Activated naive CD4-positive, alpha-beta T cell treated with anti-CD3 and anti-CD28 coated beads, Interleukin-2, amount 10 ng/mL, durations not matched to agents 7 days and 5 days (primary cell): ENCODE results near the gene SYVN1.
"Not testable (repeated sequence)": the region's sequence is repeated elsewhere in the genome, so short reads cannot be mapped to it uniquely, and the experiment has no call there.

Experiments used
- CTCF ChIA-PET: fragments of 350-600 bp; sonication (Branson Sonifier 250); formaldehyde crosslinking; loops from one replicate; lab custom pipeline; 2021; ENCODE audit warnings: antibody characterized with exemption; lab: Charles Lee
- DNase-seq: peaks from one replicate; pipeline ENCODE4 v3.0.0-alpha.2; 2020
- H3K27ac Mint-ChIP-seq: one replicate; pipeline ENCODE4 v1.8.0; 2021; ENCODE audit warnings: mild to moderate bottlenecking, moderate library complexity, mixed read lengths
- H3K27me3 Mint-ChIP-seq: one replicate; pipeline ENCODE4 v1.8.0; 2021; ENCODE audit warnings: mild to moderate bottlenecking, mixed read lengths
- H3K36me3 Mint-ChIP-seq: one replicate; pipeline ENCODE4 v1.8.0; 2021; ENCODE audit warnings: mixed read lengths
- H3K4me1 Mint-ChIP-seq: one replicate; pipeline ENCODE4 v1.8.0; 2021; ENCODE audit warnings: mixed read lengths
- H3K4me3 Mint-ChIP-seq: one replicate; pipeline ENCODE4 v1.8.0; 2021; ENCODE audit warnings: mild to moderate bottlenecking, moderate library complexity, mixed read lengths
- H3K9me3 Mint-ChIP-seq: one replicate; pipeline ENCODE4 v1.8.0; 2021; ENCODE audit warnings: mixed read lengths

The SYVN1 gene

DNA sequence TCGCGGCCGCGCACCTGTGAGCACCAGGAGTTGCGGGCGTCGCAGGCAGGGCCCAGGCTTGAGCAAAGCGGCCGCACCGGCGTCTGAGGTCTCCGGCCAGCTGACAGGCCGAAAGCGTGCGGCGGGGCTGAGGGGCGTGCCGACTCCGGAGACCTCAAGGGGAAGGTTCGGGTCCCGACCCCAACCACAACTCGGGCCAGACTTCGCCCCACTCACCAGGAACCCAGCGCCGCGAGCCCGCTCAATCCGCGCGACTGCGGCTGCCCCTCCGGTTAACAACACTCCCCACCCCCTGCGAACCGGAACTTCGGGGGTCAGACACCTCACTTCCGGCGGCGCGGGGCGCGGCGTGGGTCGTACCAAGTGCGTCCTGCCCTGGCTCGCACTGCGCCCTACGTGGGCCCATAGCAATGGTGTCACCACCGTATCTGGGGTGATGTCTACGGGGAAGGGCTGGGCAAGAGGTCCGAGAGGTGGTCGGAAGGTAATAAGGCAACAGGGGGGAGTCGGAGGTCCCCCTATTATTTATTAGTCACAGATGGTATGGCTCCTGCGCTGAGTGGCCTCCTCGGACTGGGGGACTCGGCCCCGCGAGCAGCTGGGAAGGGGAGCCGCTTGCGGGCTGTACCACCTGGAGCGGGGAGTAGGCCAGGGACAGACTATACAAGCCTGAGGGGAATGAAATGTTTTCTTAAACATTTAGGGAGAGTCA is at the start of gene SYVN1:
TSS of gene SYVN1 (minus strand) at position 280 of the 712 bp plus-strand sequence. CDS start 918 bp downstream, outside the sequence.
- peak; percentile 95 for DNase-seq
- CTCF ChIA-PET, result interaction anchor here (1.3 to 3.3 kb wide), 2 partner anchors 13 to 22 kb away, joined by 3 to 9 read pairs; partner anchors contain the start of genes FAU and MRPL49
- peaks cover 23% of the 10 kb centered on the region for H3K36me3 Mint-ChIP-seq
- H3K9me3 Mint-ChIP-seq, result no peaks in the 10 kb centered on the region
- no peaks in the 10 kb centered on the region for H3K27me3 Mint-ChIP-seq
- H3K4me3 Mint-ChIP-seq, result peak within 1 kb of the TSS; percentile 99
- peaks cover 42% of the 10 kb centered on the region for H3K4me1 Mint-ChIP-seq
- peak within 1 kb of the TSS; percentile 100 for H3K27ac Mint-ChIP-seq

DNA sequence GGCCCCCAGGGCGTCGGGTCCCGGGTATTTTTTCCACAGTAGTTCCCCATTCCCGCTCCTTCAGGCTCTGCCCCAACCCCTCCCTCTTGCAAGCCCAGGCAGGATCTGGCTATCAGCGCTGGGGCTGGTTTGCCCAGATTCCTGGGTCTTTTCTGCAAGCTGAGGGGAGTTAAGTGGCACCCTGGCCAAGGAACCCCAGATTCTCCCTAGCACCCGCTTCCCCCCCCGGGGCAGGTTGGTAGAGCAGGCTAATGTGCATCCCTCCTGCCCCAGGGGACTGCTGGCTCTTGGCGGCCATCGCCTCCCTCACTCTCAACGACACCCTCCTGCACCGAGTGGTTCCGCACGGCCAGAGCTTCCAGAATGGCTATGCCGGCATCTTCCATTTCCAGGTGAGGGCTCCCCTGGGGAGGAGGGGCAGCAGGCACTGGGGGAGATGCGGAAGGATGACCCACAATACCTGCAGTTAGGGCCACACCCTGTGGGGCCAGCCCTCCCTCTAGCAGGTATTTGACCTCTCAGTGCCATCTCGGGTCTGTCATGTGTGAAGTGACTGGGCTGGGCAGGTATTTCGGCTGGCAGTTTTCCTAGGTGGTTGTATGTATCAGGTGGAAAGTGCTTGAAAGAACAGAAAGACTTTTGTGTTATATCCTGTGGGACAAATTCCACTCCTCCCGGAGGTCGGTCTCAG is 49.0 kb upstream of the SYVN1 start:
- Mint-ChIP-seq H3K27ac (no peak overlapping the region), H3K36me3 (peaks cover 25% of the 10 kb centered on the region), H3K4me3 (peak overlapping the region; percentile 96), H3K9me3 (no peaks in the 10 kb centered on the region), H3K27me3 (peaks cover 18% of the 10 kb centered on the region), H3K4me1 (peaks cover 28% of the 10 kb centered on the region)
- DNase-seq, result no peak
- CTCF ChIA-PET, result interaction anchor here (0.5 to 1.7 kb wide), 4 partner anchors 21 to 289 kb away, joined by 3 to 4 read pairs (median 3); no protein-coding TSS in a partner anchor

DNA sequence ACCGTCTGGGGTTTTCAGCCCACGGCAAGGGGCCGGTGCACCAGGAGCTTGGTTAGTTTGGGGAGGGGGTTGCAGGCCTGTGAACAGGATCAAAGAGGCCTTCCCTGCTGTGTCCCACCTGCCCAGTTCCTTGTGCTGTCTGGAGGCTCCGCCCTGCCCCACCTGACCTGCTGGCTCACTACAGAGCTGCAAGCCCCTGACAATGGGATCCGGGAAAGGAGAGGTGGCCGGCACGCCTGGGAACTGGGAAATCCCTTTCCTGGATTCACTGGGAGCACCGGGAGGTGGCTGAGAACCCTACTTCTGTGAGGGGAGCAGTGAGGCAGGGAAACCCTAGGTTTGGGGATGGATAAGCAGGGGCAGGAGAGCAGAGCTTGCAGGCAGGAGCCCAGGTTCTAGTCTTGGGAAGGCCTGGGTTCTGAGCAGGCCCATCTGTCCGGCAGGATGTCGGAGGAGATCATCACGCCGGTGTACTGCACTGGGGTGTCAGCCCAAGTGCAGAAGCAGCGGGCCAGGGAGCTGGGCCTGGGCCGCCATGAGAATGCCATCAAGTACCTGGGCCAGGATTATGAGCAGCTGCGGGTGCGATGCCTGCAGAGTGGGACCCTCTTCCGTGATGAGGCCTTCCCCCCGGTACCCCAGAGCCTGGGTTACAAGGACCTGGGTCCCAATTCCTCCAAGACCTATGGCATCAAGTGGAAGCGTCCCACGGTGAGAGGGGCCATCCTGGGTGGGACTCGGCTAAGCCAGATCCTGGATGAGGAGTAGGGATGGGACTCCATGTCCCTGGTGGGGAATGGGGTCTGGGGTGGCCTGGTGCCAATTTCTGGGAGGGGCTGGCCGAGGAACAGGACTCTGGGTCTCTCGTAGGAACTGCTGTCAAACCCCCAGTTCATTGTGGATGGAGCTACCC is 48.2 kb upstream of the SYVN1 start:
- H3K27me3 Mint-ChIP-seq, result peaks cover 18% of the 10 kb centered on the region

DNA sequence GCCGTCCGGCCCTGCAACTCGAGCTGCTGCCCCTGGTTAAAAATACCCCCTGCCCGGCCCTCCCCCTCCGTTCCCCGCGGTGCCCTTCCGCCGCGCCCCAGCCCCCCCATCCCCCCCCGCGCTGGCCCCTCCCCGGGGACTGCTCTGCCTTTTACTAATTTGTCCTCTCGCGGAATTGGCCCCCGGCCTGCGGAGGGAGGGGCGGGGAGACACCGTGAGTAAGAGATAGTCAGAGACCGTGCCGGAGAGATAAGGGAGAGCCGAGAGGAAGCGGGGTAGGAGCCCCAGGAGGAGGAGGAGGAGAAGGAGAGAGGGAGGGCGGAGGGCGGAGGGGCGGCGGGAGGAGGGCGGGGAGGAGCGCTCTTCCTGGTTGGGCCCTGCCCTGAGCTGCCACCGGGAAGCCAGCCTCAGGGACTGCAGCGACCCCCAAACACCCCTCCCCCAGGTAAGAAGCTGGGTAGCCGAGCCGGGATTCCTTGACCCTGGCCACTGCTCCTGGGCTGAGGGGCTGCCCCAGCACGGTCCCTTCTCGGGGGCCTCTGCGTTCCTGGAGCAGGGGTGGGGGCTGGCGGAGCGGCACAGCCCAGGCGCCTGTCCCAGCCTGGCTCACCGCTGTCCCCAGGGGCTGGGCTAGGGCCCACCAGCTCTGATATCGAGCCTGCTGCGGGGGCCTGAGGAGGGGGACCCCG is 47.4 kb upstream of the SYVN1 start, which contains the start of gene CAPN1:
TSS of gene CAPN1 (plus strand) at position 360 of the 689 bp plus-strand sequence. CDS start 774 bp downstream, outside the sequence.
- peaks cover 18% of the 10 kb centered on the region for H3K27me3 Mint-ChIP-seq
- H3K4me1 Mint-ChIP-seq, result peaks cover 28% of the 10 kb centered on the region
- H3K27ac Mint-ChIP-seq, result peak within 1 kb of the TSS; percentile 87
- peak within 1 kb of the TSS; percentile 96 for H3K4me3 Mint-ChIP-seq
- peaks cover 18% of the 10 kb centered on the region for H3K36me3 Mint-ChIP-seq
- CTCF ChIA-PET, result interaction anchor here (0.7 to 2.9 kb wide), 7 partner anchors 14 to 288 kb away, joined by 3 to 20 read pairs (median 4); partner anchors contain the start of genes FAU, MRPL49 and TM7SF2
- DNase-seq, result peak; percentile 86
- no peaks in the 10 kb centered on the region for H3K9me3 Mint-ChIP-seq

More for the DNA sequence above, 48.2 kb upstream of the SYVN1 start:
- H3K4me1 Mint-ChIP-seq, result peaks cover 28% of the 10 kb centered on the region
- peak overlapping the region; percentile 96 for H3K4me3 Mint-ChIP-seq
- peak overlapping the region; percentile 76 for H3K27ac Mint-ChIP-seq
- DNase-seq, result peak; percentile 40
- H3K36me3 Mint-ChIP-seq, result peaks cover 25% of the 10 kb centered on the region
- CTCF ChIA-PET, result interaction anchor here (1.1 to 1.7 kb wide), 3 partner anchors 22 to 288 kb away, joined by 3 to 4 read pairs (median 4); no protein-coding TSS in a partner anchor
- H3K9me3 Mint-ChIP-seq, result no peaks in the 10 kb centered on the region

DNA sequence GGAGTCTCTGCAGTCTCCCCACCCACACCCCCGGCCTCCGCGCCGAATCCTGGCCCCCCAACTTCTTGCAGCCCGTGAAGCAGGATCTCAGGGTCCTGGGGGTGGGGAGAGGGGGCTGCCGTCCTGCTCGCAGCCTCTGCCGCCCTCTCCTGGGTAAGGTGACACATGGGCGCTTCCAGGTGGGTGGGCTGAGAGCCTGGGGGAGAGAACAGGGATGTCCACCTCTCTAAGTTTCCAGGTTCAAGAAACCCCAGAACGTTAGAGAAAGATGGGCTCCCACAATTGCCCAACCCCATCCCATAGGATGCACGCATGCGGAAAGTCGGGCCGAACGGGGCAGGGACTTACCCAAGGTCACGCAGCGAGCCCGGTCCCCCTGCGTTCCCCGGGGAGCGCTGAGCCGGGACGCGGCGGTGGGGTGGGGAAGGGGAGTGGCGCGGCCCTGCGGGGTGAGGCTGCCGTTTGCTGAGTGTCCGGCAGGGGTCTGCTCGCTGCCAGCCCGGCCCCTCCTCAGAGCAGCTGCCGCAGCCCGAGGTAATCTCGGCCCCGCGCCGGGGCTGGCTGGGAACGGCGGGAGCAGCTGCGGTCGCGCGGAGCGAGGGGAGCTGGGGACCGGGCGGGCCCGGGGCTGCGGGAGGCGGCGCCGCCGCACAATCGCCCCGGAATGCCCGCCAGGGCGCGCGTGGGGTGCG is 46.7 kb upstream of the SYVN1 start:
- peaks cover 18% of the 10 kb centered on the region for H3K27me3 Mint-ChIP-seq
- H3K4me3 Mint-ChIP-seq, result peak overlapping the region; percentile 86
- CTCF ChIA-PET, result interaction anchor here (0.7 to 2.9 kb wide), 9 partner anchors 11 to 70 kb away, joined by 3 to 20 read pairs (median 4); partner anchors contain the start of genes FAU, MRPL49, SPDYC and TM7SF2
- peaks cover 28% of the 10 kb centered on the region for H3K4me1 Mint-ChIP-seq
- peaks cover 13% of the 10 kb centered on the region for H3K36me3 Mint-ChIP-seq
- H3K27ac Mint-ChIP-seq, result peak overlapping the region; percentile 62
- no peaks in the 10 kb centered on the region for H3K9me3 Mint-ChIP-seq
- peak; percentile 73 for DNase-seq

DNA sequence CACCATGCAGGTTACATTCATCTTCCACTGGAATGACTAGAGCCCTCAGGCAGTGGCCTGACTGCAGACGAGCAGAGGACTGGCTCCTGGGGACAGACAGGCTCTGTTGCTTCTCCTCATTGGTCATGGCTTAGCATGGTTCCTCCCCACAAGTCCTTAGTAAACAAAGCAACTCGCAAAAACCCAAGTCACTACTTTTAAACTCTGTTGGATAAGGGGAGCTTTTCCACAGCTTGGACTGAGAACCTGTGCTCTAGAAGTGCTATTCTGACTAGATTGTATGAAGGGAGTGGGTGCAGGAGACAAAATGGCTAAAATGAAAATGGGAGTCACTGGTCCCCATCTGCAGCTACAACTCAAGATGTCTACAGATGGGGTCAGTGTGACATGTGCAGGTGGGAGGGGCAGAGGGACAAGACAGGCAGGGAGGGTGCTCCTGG is 40.3 kb upstream of the SYVN1 start:
- H3K36me3 Mint-ChIP-seq, H3K4me3 Mint-ChIP-seq, H3K27ac Mint-ChIP-seq, H3K4me1 Mint-ChIP-seq, DNase-seq, H3K9me3 Mint-ChIP-seq, CTCF ChIA-PET: not testable (repeated sequence)
- peaks cover 17% of the 10 kb centered on the region for H3K27me3 Mint-ChIP-seq

DNA sequence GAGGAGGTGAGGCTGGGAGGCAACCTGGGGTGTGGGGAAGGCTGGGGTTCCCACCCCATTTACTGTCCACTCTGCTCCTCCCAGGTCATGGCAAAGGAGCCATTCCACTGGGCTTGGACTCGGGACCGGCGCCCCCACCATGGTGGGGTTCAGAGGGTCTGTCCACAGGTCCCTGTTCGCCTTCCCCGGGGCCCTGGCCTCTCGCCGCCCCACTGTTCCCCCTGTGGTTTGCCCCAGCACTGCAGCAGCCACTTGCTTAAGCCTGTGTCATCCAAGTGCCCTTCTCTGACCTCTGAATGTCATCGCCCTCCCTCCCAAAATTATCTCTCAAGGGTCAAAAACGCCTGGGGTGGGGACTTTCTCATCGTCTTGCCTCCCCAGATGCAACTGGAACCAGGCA is 38.3 kb upstream of the SYVN1 start:
- Mint-ChIP-seq H3K36me3 (no peaks in the 10 kb centered on the region), H3K9me3 (no peaks in the 10 kb centered on the region), H3K4me3 (no peak overlapping the region), H3K4me1 (peaks cover 14% of the 10 kb centered on the region), H3K27me3 (peaks cover 13% of the 10 kb centered on the region), H3K27ac (no peak overlapping the region)
- CTCF ChIA-PET, result no interaction called here
- no peak for DNase-seq

DNA sequence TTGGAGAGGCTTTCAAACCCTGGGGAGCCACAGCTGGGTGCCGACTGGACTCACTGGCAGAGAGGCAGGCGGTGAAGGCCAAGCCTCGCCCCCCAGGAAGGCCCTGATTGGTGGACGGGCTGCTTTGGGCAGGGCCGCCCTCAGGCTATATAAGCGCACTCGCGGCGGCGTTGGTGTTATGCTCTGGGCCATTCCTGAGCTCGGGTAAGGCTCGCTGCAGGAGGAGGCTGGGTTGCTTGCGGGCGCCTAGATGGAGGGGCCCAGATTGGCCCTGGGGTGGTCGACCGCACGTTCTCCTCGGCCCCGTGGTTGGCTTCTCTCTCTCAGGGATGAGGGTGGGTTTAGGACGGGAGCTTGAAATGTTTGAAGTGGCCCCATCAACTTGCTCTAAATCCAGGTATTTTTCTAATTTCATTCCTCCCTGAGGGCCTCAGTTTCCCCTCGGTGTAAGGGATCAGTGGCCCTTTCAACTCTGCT is 35.8 kb upstream of the SYVN1 start, which contains the start of gene SPDYC:
TSS of gene SPDYC (plus strand) at position 176 of the 477 bp plus-strand sequence. CDS start 1,125 bp downstream, outside the sequence.
- Mint-ChIP-seq H3K27me3 (peaks cover 20% of the 10 kb centered on the region), H3K4me3 (no peak within 1 kb of the TSS), H3K4me1 (peaks cover 14% of the 10 kb centered on the region), H3K36me3 (no peaks in the 10 kb centered on the region), H3K27ac (peak within 1 kb of the TSS; percentile 35), H3K9me3 (no peaks in the 10 kb centered on the region)
- no peak for DNase-seq
- CTCF ChIA-PET, result interaction anchor here (1.0 kb wide), 1 partner anchor 10 kb away, joined by 3 read pairs; no protein-coding TSS in a partner anchor

DNA sequence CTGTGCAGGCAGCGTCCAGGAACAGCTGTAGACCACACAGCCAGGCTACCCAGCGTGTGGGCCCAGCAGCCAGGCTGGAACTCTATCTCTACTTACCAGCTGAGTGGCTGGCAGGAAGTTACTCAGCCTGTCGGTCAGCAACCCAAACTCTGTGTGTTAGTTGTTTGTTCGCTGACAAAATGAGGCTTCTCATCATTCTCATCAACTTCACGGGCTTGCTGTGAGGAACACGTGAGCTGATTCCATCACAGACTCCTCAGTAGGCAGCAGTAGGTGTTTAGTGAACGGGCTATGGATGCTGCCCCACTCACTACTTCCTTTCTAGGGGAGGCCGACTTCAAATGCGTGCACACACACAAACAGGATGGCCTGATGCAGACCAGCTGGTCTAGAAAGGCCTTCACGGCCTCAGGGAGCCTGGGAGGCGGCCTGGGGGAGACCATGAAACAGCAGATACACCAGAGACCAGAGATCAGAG is 34.9 kb upstream of the SYVN1 start:
- Mint-ChIP-seq H3K9me3 (no peaks in the 10 kb centered on the region), H3K36me3 (no peaks in the 10 kb centered on the region), H3K27me3 (peaks cover 24% of the 10 kb centered on the region), H3K4me1 (peaks cover 14% of the 10 kb centered on the region), H3K27ac (peak overlapping the region; percentile 35), H3K4me3 (no peak overlapping the region)
- no peak for DNase-seq
- CTCF ChIA-PET, result interaction anchor here (1.0 kb wide), 1 partner anchor 22 kb away, joined by 3 read pairs; no protein-coding TSS in a partner anchor

DNA sequence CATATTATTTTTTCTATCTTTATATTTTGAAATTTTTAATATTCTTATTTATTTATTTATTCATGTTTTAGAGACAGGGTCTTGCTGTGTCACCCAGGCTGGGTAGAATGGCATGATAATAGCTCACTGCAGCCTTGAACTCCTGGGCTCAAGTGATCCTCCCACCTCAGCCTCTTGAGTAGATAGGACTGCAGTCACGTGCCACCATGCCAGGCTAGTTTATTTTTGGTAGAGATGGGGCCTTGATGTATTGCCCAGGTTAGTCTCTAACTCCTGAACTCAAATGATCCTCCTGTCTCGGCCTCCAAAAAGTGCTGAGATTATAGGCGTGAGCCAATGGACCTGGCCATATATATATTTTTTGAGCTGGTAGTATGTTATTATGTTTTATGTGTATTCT is 33.3 kb upstream of the SYVN1 start:
- Mint-ChIP-seq H3K27me3 (peaks cover 21% of the 10 kb centered on the region), H3K36me3 (no peaks in the 10 kb centered on the region), H3K4me1 (peaks cover 14% of the 10 kb centered on the region), H3K9me3 (no peaks in the 10 kb centered on the region), H3K4me3 (no peak overlapping the region), H3K27ac (no peak overlapping the region)
- no peak for DNase-seq
- CTCF ChIA-PET, result interaction anchor here (1.3 kb wide), 1 partner anchor 14 kb away, joined by 3 read pairs; the partner anchor contains the start of gene CAPN1

DNA sequence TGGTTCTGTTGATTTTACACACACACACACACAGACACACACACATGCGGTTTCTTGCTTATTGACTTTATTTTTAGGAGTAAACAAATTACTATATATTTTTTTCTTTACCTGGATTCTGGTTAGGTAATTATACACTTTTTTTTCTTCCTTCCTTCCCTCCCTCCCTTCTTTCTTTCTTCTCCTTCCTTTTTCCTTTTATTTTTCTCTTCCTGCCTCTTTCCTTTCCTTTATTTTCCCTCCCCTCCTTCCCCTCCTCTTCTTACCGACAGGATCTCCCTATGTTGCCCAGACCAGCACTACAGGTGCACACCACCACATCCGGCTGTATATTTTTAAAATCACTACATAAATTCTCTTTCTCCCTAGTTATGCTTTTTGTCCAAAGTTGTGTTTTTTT is 32.6 kb upstream of the SYVN1 start:
- no peak for DNase-seq
- H3K4me1 Mint-ChIP-seq, result peaks cover 14% of the 10 kb centered on the region
- H3K4me3 Mint-ChIP-seq, result no peak overlapping the region
- no peaks in the 10 kb centered on the region for H3K9me3 Mint-ChIP-seq
- peaks cover 17% of the 10 kb centered on the region for H3K27me3 Mint-ChIP-seq
- H3K36me3 Mint-ChIP-seq, result no peaks in the 10 kb centered on the region
- peak overlapping the region; percentile 34 for H3K27ac Mint-ChIP-seq
- CTCF ChIA-PET, result no interaction called here
